SK-N-MC (cell line): ENCODE measurements around the gene SLCO3A1.

Experiments
- DNase-seq: peaks from one replicate; pipeline ENCODE4 v3.0.0-alpha.2; 2011; ENCODE audit warnings: low read depth, low spot score
- H3K27ac ChIP-seq: fragments of 200-600 bp; sonication (generic); 2 replicates; pipeline ENCODE4 v1.5.1; 2016; ENCODE audit warnings: mixed run types
- H3K36me3 ChIP-seq: fragments of 200-600 bp; sonication (generic); 2 replicates; pipeline ENCODE4 v1.6.1; 2017; ENCODE audit warnings: antibody characterized with exemption, low read length, mixed read lengths; ENCODE audit not compliant: insufficient read depth
- H3K4me3 ChIP-seq: fragments of 200-600 bp; sonication (generic); 2 replicates; pipeline ENCODE4 v1.5.1; 2016
- H3K9ac ChIP-seq: fragments of 200-600 bp; sonication (generic); 2 replicates; pipeline ENCODE4 v1.8.0; 2017; ENCODE audit warnings: mixed run types, mixed read lengths; ENCODE audit not compliant: insufficient read length
- H3K9me3 ChIP-seq: fragments of 200-600 bp; sonication (generic); 2 replicates; pipeline ENCODE4 v1.6.1; 2017; ENCODE audit warnings: low read depth, mild to moderate bottlenecking, antibody characterized with exemption, low read length, moderate library complexity, mixed read lengths
- EZH2 ChIP-seq: fragments of 200-600 bp; sonication (generic); IDR thresholded peaks from one replicate; pipeline ENCODE4 v1.6.1; 2017; ENCODE audit warnings: antibody characterized with exemption
- FOXP2 ChIP-seq: optimal IDR thresholded peaks from 2 replicates; pipeline ENCODE3; 2011; ENCODE audit warnings: mild to moderate bottlenecking, moderate library complexity; ENCODE audit not compliant: insufficient read depth; ENCODE audit errors: extremely low read length, control extremely low read depth
- POLR2AphosphoS5 ChIP-seq: IDR thresholded peaks from 2 replicates; pipeline ENCODE4 v1.6.1; 2012; ENCODE audit warnings: mild to moderate bottlenecking, low read depth, low read length, borderline replicate concordance

Gene SLCO3A1

DNA sequence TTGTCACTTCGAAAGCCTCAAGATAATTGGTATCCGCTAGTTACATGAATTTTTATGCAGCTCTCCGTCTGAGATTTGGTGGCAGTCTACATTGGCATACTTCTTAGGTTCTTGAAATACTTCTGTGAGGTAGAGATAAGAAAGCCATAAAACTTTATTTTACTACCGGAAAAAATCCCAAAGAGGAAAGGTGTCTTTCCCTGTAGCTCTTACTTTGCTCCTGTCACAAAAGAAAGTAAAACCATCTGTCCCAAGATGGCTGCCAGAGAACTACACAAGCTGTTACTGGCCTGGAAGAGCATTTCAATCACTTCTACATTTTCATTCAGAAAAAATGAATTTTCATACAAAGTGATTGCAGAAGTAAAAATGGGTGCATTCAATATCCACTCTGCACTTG lies 325.4 kb downstream of the SLCO3A1 start:
- TF ChIP-seq FOXP2 (no peak), EZH2 (no peak), POLR2AphosphoS5 (no peak)
- Histone ChIP-seq H3K36me3 (no peaks in the 10 kb centered on the region), H3K9me3 (no peaks in the 10 kb centered on the region), H3K9ac (no peak overlapping the region), H3K4me3 (0 out of 2 replicates have a peak overlapping the region, but pooled peaks have one; percentile 2), H3K27ac (no peak overlapping the region; the same call in 1 of the 2 replicates)
- no peak for DNase-seq

DNA sequence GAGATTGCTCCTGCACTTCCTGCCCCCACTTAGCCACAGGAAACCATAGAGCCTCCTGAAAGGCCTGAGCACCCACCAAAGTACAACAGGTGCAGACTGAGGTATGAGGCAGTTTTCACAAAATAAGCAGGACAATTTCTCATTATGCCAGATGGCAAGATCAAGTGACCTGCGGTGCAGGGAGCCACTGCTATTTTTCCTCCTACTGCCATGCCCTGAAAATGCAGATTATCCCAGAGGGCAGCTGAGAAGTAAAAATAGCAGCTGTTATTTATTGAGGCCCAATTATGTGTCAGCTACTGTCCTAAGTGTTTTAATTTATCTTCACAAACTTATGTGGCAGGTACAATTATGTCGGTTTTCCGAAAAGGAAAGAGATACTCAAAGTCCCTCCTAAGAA lies 330.6 kb downstream of the SLCO3A1 start:
- Histone ChIP-seq H3K9me3 (no peaks in the 10 kb centered on the region), H3K27ac (no peak overlapping the region), H3K4me3 (no peak overlapping the region), H3K36me3 (no peaks in the 10 kb centered on the region), H3K9ac (no peak overlapping the region)
- TF ChIP-seq POLR2AphosphoS5 (no peak), EZH2 (no peak), FOXP2 (no peak)
- DNase-seq: no peak

DNA sequence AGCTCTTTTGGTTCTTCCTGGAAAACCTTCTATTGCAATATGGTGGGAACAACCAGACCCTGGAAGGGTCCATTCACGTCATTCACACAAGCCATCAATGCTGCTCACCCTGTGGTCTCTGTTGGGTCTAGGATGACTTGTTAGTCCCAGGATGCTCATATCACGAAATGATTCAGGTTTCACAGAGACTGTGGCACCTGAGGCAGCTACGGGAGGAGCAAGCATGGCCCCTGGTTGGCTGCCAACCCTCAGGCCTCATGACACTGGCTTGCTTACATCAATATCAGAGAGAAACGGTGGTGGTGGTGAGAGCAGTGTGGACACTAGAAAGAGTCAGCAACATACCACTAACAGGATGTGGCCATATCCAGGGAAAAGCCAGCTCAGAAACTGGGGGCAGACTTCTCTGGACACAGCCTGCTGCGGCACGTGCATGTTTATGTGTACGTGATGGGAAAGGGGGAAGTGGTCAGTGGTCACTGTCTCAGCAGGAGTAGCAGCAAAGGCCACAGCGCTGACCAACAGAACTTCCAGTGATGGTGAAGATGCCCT lies 331.2 kb downstream of the SLCO3A1 start:
- no peak for DNase-seq
- no peak overlapping the region for H3K27ac ChIP-seq
- no peaks in the 10 kb centered on the region for H3K9me3 ChIP-seq
- TF ChIP-seq POLR2AphosphoS5: no peak
- TF ChIP-seq FOXP2: no peak
- no peak for TF ChIP-seq EZH2
- no peak overlapping the region for H3K9ac ChIP-seq
- H3K4me3 ChIP-seq: no peak overlapping the region
- no peaks in the 10 kb centered on the region for H3K36me3 ChIP-seq

DNA sequence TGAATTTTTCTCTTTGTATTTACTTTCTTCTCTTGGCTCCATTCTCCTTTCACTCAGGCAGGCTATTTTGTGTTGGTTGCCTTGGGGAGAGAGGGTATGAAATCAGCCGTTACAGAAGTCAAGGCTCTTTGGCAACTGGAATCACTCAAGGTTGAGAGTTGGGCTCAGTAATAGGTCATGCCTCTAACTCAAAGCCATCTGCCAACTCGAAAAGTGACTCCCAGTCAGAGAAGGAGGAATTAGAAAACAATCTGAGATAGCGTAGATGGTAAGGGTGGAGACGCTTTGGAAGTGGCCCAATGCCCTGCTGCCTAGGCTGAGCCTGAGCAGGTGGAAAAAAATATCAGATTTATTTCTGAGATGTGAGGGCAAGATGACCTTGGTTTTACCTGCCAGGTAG lies 334.5 kb downstream of the SLCO3A1 start:
- no peak overlapping the region for H3K27ac ChIP-seq
- no peak overlapping the region for H3K9ac ChIP-seq
- no peaks in the 10 kb centered on the region for H3K9me3 ChIP-seq
- H3K4me3 ChIP-seq: no peak overlapping the region
- TF ChIP-seq POLR2AphosphoS5: no peak
- TF ChIP-seq FOXP2: no peak
- TF ChIP-seq EZH2: no peak
- H3K36me3 ChIP-seq: no peaks in the 10 kb centered on the region
- no peak for DNase-seq

DNA sequence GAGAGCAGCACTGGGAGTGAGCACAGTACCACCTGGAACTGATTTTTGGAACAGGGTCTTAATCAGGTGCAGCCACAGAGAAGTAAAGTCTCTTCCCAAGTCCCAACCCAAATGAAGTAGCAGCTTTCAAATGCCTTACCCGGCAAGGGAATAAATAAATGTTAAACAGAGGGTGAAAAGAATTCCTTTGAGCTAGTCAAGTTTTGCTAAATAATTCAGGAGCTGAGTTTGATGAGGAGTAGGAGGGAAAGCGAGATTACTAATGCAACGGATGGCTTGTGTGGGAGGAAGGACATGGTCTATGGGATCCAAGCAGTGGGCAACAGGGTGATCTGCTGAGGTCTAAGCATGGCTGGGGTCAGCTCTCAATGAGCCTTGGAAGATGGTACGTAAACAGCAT lies 335.7 kb downstream of the SLCO3A1 start:
- TF ChIP-seq POLR2AphosphoS5 (no peak), EZH2 (no peak), FOXP2 (no peak)
- H3K27ac ChIP-seq: no peak overlapping the region
- H3K9me3 ChIP-seq: no peaks in the 10 kb centered on the region
- no peak overlapping the region for H3K4me3 ChIP-seq
- no peaks in the 10 kb centered on the region for H3K36me3 ChIP-seq
- no peak overlapping the region for H3K9ac ChIP-seq
- DNase-seq: no peak

DNA sequence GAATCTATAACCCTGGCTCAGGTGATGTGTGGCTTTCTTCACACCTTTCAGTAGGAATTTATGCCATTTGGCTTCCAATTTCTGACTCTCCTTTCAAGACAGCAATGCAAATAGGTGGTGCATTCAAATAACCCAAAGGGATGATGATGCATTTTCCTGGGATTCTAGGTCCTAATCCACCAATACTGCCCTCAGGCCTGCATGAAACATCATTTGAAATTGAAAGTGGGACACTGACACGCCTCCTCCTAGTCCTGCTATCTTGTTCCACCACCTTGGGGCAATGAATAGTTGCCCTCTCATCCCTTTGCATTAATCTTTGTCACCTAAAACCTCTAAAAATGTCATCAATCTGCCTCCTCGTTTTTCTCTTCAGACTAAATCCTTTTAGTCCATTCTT lies 341.7 kb downstream of the SLCO3A1 start:
- H3K27ac ChIP-seq: no peak overlapping the region
- TF ChIP-seq EZH2 (no peak), FOXP2 (no peak), POLR2AphosphoS5 (no peak)

DNA sequence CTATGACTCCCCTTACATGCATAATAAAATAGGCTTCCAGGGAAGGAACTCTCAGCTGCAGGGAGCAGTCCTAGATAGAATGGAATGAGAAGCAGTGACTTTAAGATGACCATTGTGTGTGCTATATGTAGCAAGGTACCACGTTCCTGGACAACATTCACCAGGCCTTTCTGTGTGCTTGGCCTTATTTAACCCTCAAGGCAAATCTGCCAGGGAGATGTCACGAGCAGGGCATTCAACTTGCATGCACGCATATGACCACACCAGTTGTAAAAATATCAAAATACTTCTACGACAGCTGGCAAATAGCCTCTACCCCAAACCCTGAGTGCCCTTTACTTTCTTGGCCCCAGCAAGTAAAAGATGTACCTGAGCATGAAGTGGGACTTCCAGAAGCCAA lies 342.8 kb downstream of the SLCO3A1 start:
- H3K36me3 ChIP-seq: no peaks in the 10 kb centered on the region
- no peak for DNase-seq
- no peak overlapping the region for H3K4me3 ChIP-seq
- TF ChIP-seq POLR2AphosphoS5: no peak
- H3K9ac ChIP-seq: no peak overlapping the region
- H3K9me3 ChIP-seq: no peaks in the 10 kb centered on the region
- no peak overlapping the region for H3K27ac ChIP-seq

More for the DNA sequence above, 341.7 kb downstream of the SLCO3A1 start:
- DNase-seq: no peak
- Histone ChIP-seq H3K9me3 (no peaks in the 10 kb centered on the region), H3K36me3 (no peaks in the 10 kb centered on the region), H3K4me3 (no peak overlapping the region), H3K9ac (no peak overlapping the region)

DNA sequence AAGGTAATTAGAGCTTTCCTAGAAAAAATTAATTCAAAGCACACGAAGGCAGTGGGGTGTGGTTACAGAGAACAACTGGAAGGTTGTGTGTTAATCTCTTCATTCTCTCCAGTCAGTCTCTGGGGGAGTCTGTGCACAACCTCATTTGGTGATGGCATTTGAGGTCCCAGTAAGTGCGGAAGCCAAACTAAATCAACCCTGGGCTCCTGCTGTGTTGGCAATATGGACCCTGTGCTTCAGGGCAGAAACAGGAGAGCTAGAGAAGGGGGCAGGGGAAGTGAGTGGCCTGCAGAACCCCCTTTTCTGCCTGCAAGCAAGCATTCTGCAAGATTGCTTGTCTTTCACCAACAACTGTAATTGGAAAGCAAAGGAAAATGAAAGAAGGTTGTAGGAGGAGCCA lies 344.2 kb downstream of the SLCO3A1 start:
- H3K4me3 ChIP-seq: peak overlapping the region; percentile 69
- no peak overlapping the region for H3K9ac ChIP-seq
- TF ChIP-seq FOXP2 (no peak), EZH2 (no peak), POLR2AphosphoS5 (no peak)
- H3K27ac ChIP-seq: peak overlapping the region; percentile 69; the same call in 1 of the 2 replicates
- DNase-seq: peak; percentile 56
- no peaks in the 10 kb centered on the region for H3K9me3 ChIP-seq
- H3K36me3 ChIP-seq: no peaks in the 10 kb centered on the region

DNA sequence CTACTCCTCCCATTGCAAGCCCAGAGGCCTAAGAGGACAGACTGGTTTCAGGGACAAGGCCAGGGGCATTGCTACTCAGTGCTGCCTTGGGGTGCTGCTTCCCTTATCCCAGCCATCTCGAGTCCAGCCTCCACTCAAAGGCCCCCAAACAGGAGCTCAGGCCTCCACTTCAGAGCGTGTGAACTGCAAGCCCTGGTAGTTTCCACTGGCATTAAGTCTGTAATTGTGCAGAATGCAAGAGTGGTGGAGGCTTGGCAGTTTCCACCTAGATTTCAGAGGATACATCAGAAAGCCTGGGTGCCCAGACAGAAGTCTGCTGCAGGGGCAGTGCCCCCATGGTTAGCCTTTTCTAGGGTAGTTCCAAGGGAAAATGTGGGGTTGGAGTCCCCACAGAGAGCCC lies 347.4 kb downstream of the SLCO3A1 start:
- no peak overlapping the region for H3K27ac ChIP-seq
- TF ChIP-seq EZH2 (no peak), POLR2AphosphoS5 (no peak), FOXP2 (no peak)

More for the DNA sequence above, 347.4 kb downstream of the SLCO3A1 start:
- DNase-seq: no peak
- Histone ChIP-seq H3K9ac (no peak overlapping the region), H3K9me3 (no peaks in the 10 kb centered on the region), H3K36me3 (no peaks in the 10 kb centered on the region), H3K4me3 (no peak overlapping the region)
